Measurements from ENCODE around the gene KBTBD3.

The KBTBD3 gene

DNA sequence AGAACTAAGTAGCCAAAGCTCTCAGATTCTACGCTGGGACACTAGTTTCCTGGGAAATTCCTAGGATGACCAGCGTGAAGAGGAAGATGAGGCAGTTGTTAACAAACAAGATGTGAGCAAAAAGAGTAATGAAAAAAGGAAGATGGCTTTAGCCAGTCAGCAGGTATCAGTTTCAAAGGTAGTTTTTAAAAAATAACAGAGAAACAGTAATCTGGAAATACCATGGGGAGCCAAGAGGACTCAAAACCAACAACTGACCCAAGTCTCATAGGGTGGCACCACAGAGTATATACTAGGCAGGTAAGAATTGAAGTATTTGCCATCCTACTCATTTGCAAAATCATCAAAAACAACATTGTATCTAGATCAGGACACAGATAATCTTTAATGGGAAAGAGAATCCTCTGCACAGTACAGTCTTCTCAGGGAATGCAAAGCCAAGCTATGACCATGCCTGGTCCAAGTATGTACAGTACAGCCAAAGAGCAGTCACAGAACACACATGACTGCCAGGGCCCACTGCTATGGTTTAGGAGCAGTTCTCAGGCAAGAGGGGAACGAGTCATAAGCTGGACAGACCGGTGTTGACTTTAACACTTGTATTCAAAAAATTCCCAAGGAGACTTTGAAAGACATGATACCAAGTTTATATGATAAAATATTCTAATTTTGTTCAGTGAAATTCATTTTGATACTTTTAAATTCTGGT lies 75.7 kb downstream of the KBTBD3 start:
- DNase-seq (ENCODE audit: low read depth): no peak

Measured in iris pigment epithelial cell (primary cell).